ENCODE data around the gene TNFRSF1A.

The TNFRSF1A gene

DNA sequence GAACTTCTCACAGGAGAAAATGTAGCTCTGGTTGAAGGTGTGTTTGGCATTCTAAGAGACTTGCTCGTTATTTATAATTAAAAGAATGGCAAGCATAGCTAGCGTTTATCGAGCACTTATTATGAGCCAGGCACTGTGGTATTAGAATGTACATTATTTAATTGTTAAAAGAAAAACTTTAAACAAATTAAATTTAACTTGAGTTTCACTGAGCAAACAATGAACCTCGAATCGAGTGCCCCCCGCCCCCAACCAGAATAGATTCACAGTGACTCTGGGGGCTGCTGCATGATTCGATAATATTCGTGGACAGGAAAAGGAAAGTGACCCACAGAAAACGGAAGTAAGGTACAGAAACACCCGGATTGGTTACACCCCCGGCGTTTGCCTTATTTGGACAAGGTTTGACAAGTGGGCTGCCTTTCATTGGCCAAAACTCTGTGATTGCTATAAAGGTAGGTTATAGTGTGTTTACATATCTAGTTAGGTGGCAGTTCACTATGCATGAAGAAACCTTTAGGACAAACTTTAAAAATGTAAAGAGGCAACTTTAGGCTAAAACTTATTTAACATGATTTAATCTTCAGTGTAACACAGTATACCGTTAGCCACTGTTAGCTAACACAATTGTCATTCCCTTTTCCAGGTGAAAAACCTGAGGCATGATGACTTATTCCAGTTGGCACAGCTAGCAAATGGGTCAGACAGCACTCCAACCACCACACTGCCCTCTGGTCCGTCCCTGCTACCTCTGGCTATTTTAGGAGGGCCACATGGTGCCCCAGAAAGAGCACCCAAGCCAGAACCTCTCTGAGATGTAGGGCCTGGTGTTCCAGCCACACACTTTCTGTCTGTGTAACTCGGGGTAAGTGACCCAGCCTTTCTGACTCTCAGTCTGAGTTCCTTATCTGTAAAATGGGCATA, 26.4 kb upstream of the TNFRSF1A start:
- peak; percentile 92 for FAIRE-seq
- TF ChIP-seq PAX5 (IDR thresholded peaks at IDR 0.05; ENCODE audit: insufficient read depth, low read length, severe bottlenecking) (no peak), POLR2A (IDR thresholded peaks at IDR 0.05; ENCODE audit: low read depth, low read length) (no peak), POLR2AphosphoS5 (IDR thresholded peaks at IDR 0.05; ENCODE audit: low read depth, low read length) (no peak), SPI1 (IDR thresholded peaks at IDR 0.05; ENCODE audit: low read depth, low read length) (no peak), TAF1 (IDR thresholded peaks at IDR 0.05; ENCODE audit: low read depth, low read length) (no peak), POU2F2 (IDR thresholded peaks at IDR 0.05; ENCODE audit: low read depth, low read length) (no peak; the same call in 1 of the 2 replicates)
- DNase-seq (ENCODE audit: insufficient read length, low spot score), result peak; percentile 62

DNA sequence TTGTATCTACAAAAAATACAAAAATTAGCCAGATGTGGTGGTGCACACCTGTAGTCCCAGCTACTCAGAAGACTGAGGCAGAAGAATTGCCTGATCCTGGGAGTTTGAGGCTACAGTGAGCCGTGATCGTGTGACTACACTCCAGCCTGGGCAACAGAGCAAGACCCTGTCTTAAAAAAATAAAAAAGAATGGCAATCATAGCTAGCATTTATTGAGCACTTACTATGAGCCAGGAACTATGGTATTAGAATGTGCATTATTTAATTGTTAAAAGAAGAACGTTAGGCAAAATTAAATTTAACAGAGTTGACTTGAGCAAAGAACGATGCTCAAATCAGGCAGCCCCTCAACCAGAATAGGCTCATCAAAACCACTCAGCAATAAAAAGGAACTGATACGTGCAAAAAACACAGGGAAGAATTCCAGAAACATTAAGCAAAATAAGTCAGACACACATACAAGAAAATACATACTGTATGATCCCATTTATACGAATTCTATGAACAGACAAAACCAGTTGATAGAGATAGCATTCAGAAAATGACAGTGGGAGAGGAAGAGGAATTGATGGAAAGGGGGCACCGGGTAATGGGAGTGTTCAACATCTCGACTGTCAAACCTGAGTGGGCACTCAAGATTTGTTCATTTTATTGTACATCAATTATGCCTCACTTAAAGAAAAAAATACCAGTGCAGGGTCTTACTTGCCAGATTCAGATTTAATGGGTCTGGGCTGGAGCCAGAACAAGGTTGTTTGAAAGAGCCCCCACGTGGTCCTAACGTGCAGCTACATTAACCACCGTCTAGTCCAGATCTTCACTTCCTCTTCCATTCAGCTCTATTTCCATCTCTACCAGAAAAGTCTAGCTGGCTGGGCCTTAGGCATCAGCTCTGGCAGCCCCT, 25.4 kb upstream of the TNFRSF1A start:
- DNase-seq (ENCODE audit: insufficient read length, low spot score) (peak; percentile 69), FAIRE-seq (peak; percentile 92)
- peak; percentile 97 for TF ChIP-seq SPI1 (IDR thresholded peaks at IDR 0.05; ENCODE audit: low read depth, low read length)
- no peak for TF ChIP-seq POLR2AphosphoS5 (IDR thresholded peaks at IDR 0.05; ENCODE audit: low read depth, low read length)

DNA sequence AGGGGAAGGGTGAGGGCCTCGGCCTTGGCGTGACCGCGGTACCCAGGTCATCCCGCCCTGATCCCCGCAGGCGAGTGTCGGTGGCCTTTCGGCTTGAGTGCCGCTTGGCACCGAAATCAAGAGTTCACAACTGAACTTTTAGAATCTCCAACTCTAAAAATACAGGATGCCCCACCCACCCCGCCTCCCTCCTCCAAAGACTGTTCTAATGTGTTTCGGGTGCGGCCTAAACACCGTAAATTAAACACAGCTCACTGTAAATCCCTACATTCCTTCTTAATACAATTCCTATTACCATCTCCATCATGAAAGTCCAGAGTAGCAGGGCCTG, 22.1 kb upstream of the TNFRSF1A start:
- DNase-seq (ENCODE audit: insufficient read length, low spot score), result no peak
- TF ChIP-seq POLR2A (IDR thresholded peaks at IDR 0.05; ENCODE audit: low read depth, low read length), result no peak
- TF ChIP-seq TAF1 (IDR thresholded peaks at IDR 0.05; ENCODE audit: low read depth, low read length), result no peak
- TF ChIP-seq POLR2AphosphoS5 (IDR thresholded peaks at IDR 0.05; ENCODE audit: low read depth, low read length), result no peak
- no peak for TF ChIP-seq SPI1 (IDR thresholded peaks at IDR 0.05; ENCODE audit: low read depth, low read length)
- no peak for TF ChIP-seq PAX5 (IDR thresholded peaks at IDR 0.05; ENCODE audit: insufficient read depth, low read length, severe bottlenecking)
- TF ChIP-seq POU2F2 (IDR thresholded peaks at IDR 0.05; ENCODE audit: low read depth, low read length), result no peak
- FAIRE-seq, result no peak

DNA sequence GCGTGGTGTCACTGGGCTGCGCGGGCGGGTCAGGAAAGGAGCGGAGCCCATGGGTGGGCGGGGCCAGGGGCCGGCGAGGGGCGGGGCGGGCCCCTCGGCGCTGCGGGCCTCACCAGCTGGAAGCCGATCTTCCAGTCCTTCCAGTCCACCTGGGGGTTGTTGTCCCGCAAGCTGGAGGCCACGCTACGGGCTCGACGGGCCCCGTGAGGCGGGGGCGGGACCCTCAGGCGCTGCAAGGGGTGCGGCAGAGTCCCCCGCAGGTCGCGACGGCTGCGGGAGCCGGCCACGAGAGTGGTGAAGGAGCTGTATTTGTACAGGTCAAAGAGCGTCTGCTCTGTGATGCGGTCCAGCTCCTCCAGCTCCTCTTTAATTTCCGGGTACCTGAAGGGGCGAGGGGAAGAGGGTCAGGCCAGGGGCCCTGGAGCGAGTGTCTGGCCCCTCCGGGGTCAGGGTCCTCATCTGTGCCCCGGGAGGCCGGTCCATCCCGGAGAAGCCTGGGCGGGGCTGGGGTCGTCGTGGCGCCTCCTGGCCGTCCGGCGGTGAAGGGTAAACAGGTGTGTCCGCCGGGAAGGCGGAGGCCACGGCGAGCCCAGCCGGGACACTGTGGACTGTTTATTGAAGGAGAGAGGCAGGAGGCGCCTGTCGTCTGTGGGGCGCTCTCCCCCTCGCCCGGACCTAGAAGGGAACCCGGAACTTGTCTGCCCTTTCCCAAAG, 21.6 kb upstream of the TNFRSF1A start:
- FAIRE-seq (peak; percentile 54), DNase-seq (ENCODE audit: insufficient read length, low spot score) (peak; percentile 87)
- TF ChIP-seq TAF1 (IDR thresholded peaks at IDR 0.05; ENCODE audit: low read depth, low read length) (no peak), SPI1 (IDR thresholded peaks at IDR 0.05; ENCODE audit: low read depth, low read length) (no peak), POLR2AphosphoS5 (IDR thresholded peaks at IDR 0.05; ENCODE audit: low read depth, low read length) (no peak), POU2F2 (IDR thresholded peaks at IDR 0.05; ENCODE audit: low read depth, low read length) (no peak), POLR2A (IDR thresholded peaks at IDR 0.05; ENCODE audit: low read depth, low read length) (no peak), PAX5 (IDR thresholded peaks at IDR 0.05; ENCODE audit: insufficient read depth, low read length, severe bottlenecking) (no peak)

DNA sequence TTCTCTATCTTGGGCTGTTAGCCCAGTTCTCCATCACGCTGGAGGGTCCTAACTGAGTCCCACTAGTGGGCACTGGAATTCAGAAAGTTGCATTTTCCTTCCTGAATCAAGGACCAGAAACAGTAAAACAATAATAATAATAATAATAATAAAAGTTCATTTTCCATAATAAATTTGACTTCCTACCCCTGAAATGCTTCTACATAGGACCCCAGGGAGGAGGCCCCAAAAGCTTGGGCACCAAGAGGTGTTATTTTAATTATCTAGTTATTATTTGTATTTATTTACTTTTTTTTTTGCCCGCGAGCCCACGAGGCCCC, 21.1 kb upstream of the TNFRSF1A start:
- no peak for TF ChIP-seq SPI1 (IDR thresholded peaks at IDR 0.05; ENCODE audit: low read depth, low read length)
- TF ChIP-seq PAX5 (IDR thresholded peaks at IDR 0.05; ENCODE audit: insufficient read depth, low read length, severe bottlenecking), result no peak
- TF ChIP-seq TAF1 (IDR thresholded peaks at IDR 0.05; ENCODE audit: low read depth, low read length), result no peak
- TF ChIP-seq POLR2A (IDR thresholded peaks at IDR 0.05; ENCODE audit: low read depth, low read length), result no peak
- no peak for TF ChIP-seq POU2F2 (IDR thresholded peaks at IDR 0.05; ENCODE audit: low read depth, low read length)
- no peak for TF ChIP-seq POLR2AphosphoS5 (IDR thresholded peaks at IDR 0.05; ENCODE audit: low read depth, low read length)
- DNase-seq (ENCODE audit: insufficient read length, low spot score) (no peak), FAIRE-seq (no peak)

DNA sequence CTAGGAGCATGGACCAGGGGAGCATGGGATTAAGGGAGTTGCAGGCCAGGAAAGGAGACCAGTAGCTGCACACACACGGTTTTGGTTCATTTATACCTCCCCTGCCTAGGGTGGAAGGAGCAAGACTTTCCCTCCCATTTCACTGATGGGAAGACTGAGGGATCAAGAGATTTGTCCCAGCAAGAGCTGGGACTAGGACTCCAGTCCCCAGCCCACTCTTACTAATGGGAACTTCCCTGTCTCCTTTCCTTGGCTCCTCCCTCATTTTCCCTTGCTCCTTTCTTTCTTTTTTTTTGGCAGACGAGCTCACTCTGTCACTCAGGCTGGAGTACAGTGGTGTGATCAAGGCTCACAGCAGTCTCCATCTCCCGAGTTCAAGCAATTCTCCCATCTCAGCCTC, 20.5 kb upstream of the TNFRSF1A start:
- FAIRE-seq, result no peak
- TF ChIP-seq POLR2AphosphoS5 (IDR thresholded peaks at IDR 0.05; ENCODE audit: low read depth, low read length), result no peak
- no peak for TF ChIP-seq SPI1 (IDR thresholded peaks at IDR 0.05; ENCODE audit: low read depth, low read length)
- TF ChIP-seq TAF1 (IDR thresholded peaks at IDR 0.05; ENCODE audit: low read depth, low read length), result no peak
- no peak for TF ChIP-seq POU2F2 (IDR thresholded peaks at IDR 0.05; ENCODE audit: low read depth, low read length)
- no peak for DNase-seq (ENCODE audit: insufficient read length, low spot score)

DNA sequence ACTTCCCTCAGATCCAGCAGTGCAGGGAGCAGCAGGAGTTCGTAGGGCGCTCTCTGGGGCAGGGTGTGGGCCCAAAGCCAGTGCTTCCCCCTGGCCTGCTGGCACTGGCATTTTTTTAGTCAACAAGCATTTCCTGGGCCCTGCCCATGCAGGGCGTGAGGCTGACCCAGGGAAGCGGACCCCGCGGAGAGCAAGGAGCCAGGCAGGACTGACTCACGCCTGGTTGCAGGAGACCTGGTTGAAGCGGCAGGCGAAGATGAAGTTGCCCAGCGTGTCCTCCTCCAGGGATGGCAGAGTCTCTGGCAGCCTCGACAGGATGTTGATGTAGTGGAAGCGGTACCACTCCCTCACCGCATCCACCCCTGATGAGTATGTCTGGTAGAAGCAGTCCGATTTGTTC, 20.0 kb upstream of the TNFRSF1A start:
- TF ChIP-seq PAX5 (IDR thresholded peaks at IDR 0.05; ENCODE audit: insufficient read depth, low read length, severe bottlenecking), result no peak
- TF ChIP-seq SPI1 (IDR thresholded peaks at IDR 0.05; ENCODE audit: low read depth, low read length), result no peak
- TF ChIP-seq POLR2A (IDR thresholded peaks at IDR 0.05; ENCODE audit: low read depth, low read length), result no peak
- no peak for TF ChIP-seq TAF1 (IDR thresholded peaks at IDR 0.05; ENCODE audit: low read depth, low read length)
- no peak for TF ChIP-seq POU2F2 (IDR thresholded peaks at IDR 0.05; ENCODE audit: low read depth, low read length)
- no peak for TF ChIP-seq POLR2AphosphoS5 (IDR thresholded peaks at IDR 0.05; ENCODE audit: low read depth, low read length)
- DNase-seq (ENCODE audit: insufficient read length, low spot score) (no peak), FAIRE-seq (no peak)

DNA sequence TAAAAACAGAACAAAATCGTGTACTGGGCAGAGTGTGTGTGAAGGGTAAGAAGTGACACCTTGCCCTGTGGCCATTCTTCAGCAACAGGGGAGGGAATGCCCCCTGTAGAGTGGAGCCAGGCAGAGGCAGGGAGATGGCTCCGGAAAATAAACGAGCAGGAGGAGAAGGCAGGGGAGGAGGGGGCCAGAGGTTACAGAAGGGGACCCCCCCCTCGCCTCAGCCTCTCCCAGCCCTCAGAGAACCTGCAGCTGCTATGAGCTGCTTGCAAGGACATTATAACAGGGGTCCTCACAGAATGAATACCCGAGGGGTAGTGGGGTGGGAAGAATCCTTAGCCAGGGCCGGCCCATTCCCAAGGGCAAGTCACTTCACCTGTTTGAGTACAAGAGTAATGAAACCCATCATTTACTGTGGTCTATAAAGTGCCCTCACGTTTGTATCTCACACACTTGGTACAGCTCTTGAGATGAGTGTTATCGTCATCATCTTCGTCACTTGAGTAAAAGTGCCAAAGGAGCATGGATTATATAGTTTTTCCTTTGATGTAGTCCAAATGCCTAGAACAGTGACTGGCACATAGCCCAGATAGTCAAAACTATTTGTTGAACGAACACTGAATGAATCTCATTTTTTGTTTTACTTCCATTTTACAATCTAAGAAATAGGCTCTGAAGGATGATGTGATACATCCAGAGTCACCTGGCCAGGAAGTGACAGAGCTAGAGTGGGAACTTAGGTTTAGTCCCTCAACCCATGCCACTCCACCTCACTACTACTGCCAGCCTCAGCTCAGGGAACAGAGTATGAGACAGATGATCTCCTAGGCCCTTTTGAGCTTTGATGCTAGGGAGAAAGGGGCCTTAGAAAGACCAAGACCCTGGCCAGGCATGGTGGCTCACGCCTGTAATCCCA, 19.0 kb upstream of the TNFRSF1A start:
- FAIRE-seq (no peak), DNase-seq (ENCODE audit: insufficient read length, low spot score) (no peak)
- no peak for TF ChIP-seq POLR2AphosphoS5 (IDR thresholded peaks at IDR 0.05; ENCODE audit: low read depth, low read length)
- TF ChIP-seq TAF1 (IDR thresholded peaks at IDR 0.05; ENCODE audit: low read depth, low read length), result no peak
- TF ChIP-seq POU2F2 (IDR thresholded peaks at IDR 0.05; ENCODE audit: low read depth, low read length), result no peak
- no peak for TF ChIP-seq SPI1 (IDR thresholded peaks at IDR 0.05; ENCODE audit: low read depth, low read length)
- no peak for TF ChIP-seq POLR2A (IDR thresholded peaks at IDR 0.05; ENCODE audit: low read depth, low read length)
- TF ChIP-seq PAX5 (IDR thresholded peaks at IDR 0.05; ENCODE audit: insufficient read depth, low read length, severe bottlenecking), result no peak

All from GM12891 (cell line).